ENCODE data around the gene THEM4. TPM values are rescaled to one million over a fixed set of nuclear protein-coding genes. Genes with fewer than 3 reads are reported as not detected.
"Not testable (repeated sequence)": the region's sequence is repeated elsewhere in the genome, so short reads cannot be mapped to it uniquely, and the experiment has no call there.

The THEM4 gene
- total and polyA plus RNA-seq, 12 donors: 13.9 to 32.5 (median 16.2) TPM

GRCh38 chr1:151907363-151908139 lies 1.8 kb downstream of the THEM4 start:
- no peak overlapping the region for H3K27ac ChIP-seq
- H3K4me3 ChIP-seq: no peak overlapping the region
- no peak for TF ChIP-seq CTCF (IDR thresholded peaks at IDR 0.05)
- ATAC-seq (no peak), DNase-seq (no peak)
- H3K4me1 ChIP-seq: peaks cover 0 to 42% (median 18%) of the 10 kb centered on the region in 9 donors
- peaks cover 0 to 21% (median 3%) of the 10 kb centered on the region in 11 donors for H3K9me3 ChIP-seq
- WGBS, 2 donors: 90 to 98% methylated on average over 9 of the region's 9 CpGs
- peaks cover 0 to 11% (median 0%) of the 10 kb centered on the region in 9 donors for H3K36me3 ChIP-seq
- H3K27me3 ChIP-seq: no peaks in the 10 kb centered on the region
- intact Hi-C loops (cut with DNase I): no loop called here

- H3K9me3 ChIP-seq: peaks cover 0 to 32% (median 8%) of the 10 kb centered on the region in 11 donors
These were observed 3.0 kb downstream of the THEM4 start for GRCh38 chr1:151906324-151906645.

GRCh38 chr1:151905443-151906323 lies 3.6 kb downstream of the THEM4 start:
- Histone ChIP-seq H3K36me3 (peaks cover 0 to 11% (median 0%) of the 10 kb centered on the region in 9 donors), H3K27ac (peak overlapping the region in 7 of 10 donors; percentile 6 to 73 (median 33)), H3K9me3 (peaks cover 0 to 38% (median 8%) of the 10 kb centered on the region in 11 donors), H3K4me1 (peaks cover 0 to 42% (median 18%) of the 10 kb centered on the region in 9 donors)
- H3K27me3 ChIP-seq; ATAC-seq; intact Hi-C loops (cut with DNase I); H3K4me3 ChIP-seq: not testable (repeated sequence)
- DNase-seq: peak in 1 of 2 donors; percentile 16
- WGBS, 2 donors: 69 to 73% methylated on average over 22 of the region's 22 CpGs

More at GRCh38 chr1:151906324-151906645, 3.0 kb downstream of the THEM4 start:
- ATAC-seq; H3K27me3 ChIP-seq; H3K4me3 ChIP-seq; intact Hi-C loops (cut with DNase I); DNase-seq: not testable (repeated sequence)
- peaks cover 0 to 42% (median 18%) of the 10 kb centered on the region in 9 donors for H3K4me1 ChIP-seq
- H3K27ac ChIP-seq: peak overlapping the region in 4 of 10 donors; percentile 6 to 73 (median 31)
- WGBS, 2 donors: 96 to 99% methylated on average over 14 of the region's 14 CpGs
- peaks cover 0 to 11% (median 0%) of the 10 kb centered on the region in 9 donors for H3K36me3 ChIP-seq

- peaks cover 0 to 44% (median 8%) of the 10 kb centered on the region in 11 donors for H3K9me3 ChIP-seq
- DNase-seq (peak in 1 of 2 donors; percentile 18), ATAC-seq (no peak)
- 55 to 60% methylated on average over 2 of the region's 2 CpGs for WGBS, 2 donors
- no peak for TF ChIP-seq CTCF (IDR thresholded peaks at IDR 0.05)
- peaks cover 0 to 37% (median 14%) of the 10 kb centered on the region in 9 donors for H3K4me1 ChIP-seq
- peaks cover 0 to 11% (median 0%) of the 10 kb centered on the region in 9 donors for H3K36me3 ChIP-seq
- intact Hi-C loops (cut with DNase I): no loop called here
- no peaks in the 10 kb centered on the region for H3K27me3 ChIP-seq
- H3K27ac ChIP-seq: peak overlapping the region in 6 of 10 donors; percentile 8 to 73 (median 38)
- no peak overlapping the region for H3K4me3 ChIP-seq
These were observed 4.3 kb downstream of the THEM4 start for GRCh38 chr1:151905070-151905442.

GRCh38 chr1:151902858-151903257 lies 6.5 kb downstream of the THEM4 start:
- Histone ChIP-seq H3K9me3 (peaks cover 0 to 44% (median 8%) of the 10 kb centered on the region in 11 donors), H3K4me3 (no peak overlapping the region), H3K27me3 (no peaks in the 10 kb centered on the region), H3K36me3 (peaks cover 0 to 7% (median 0%) of the 10 kb centered on the region in 9 donors), H3K4me1 (peaks cover 0 to 33% (median 24%) of the 10 kb centered on the region in 9 donors), H3K27ac (no peak overlapping the region)
- no peak for DNase-seq
- 73 to 80% methylated on average over 2 of the region's 2 CpGs for WGBS, 2 donors
- no peak for TF ChIP-seq CTCF (IDR thresholded peaks at IDR 0.05)
- no peak for ATAC-seq
- intact Hi-C loops (cut with DNase I): no loop called here

- ATAC-seq; H3K27ac ChIP-seq; H3K36me3 ChIP-seq; H3K4me3 ChIP-seq; H3K27me3 ChIP-seq; DNase-seq; intact Hi-C loops (cut with DNase I): not testable (repeated sequence)
- Histone ChIP-seq H3K4me1 (peaks cover 0 to 27% (median 18%) of the 10 kb centered on the region in 9 donors), H3K9me3 (peaks cover 0 to 29% (median 4%) of the 10 kb centered on the region in 11 donors)
- 94 to 99% methylated on average over 3 of the region's 3 CpGs for WGBS, 2 donors
These were observed 8.5 kb downstream of the THEM4 start for GRCh38 chr1:151900804-151901203.

Data from heart right ventricle (tissue), 16 donors.